Astrocyte (in vitro differentiated cells and primary cell): ENCODE measurements around the gene LIPM. TPM values are rescaled to one million over a fixed set of nuclear protein-coding genes. Genes with fewer than 3 reads are reported as not detected.

Experiments used
- DNase-seq: peaks from one replicate; pipeline ENCODE4 v3.0.0-alpha.2; 2010; ENCODE audit warnings: low read depth
- FAIRE-seq: peaks from 2 replicates; lab custom pipeline; 2011; peaks lifted over from hg19 to GRCh38; lab: Jason Lieb, UNC
- H2AFZ ChIP-seq: 2 replicates; pipeline ENCODE4 v1.6.0; 2012; ENCODE audit warnings: low read depth, low read length, inconsistent platforms
- H3K27ac ChIP-seq: 2 replicates; pipeline ENCODE4 v1.5.1; 2011; ENCODE audit warnings: low read depth, low read length, inconsistent platforms
- H3K27me3 ChIP-seq: 2 replicates; pipeline ENCODE4 v1.6.0; 2011; ENCODE audit warnings: low read length, inconsistent platforms; ENCODE audit not compliant: insufficient read depth
- H3K36me3 ChIP-seq: 2 replicates; pipeline ENCODE4 v1.5.1; 2011; ENCODE audit warnings: low read length, inconsistent platforms; ENCODE audit not compliant: insufficient read depth
- H3K4me1 ChIP-seq: 2 replicates; pipeline ENCODE4 v1.5.1; 2011; ENCODE audit warnings: low read length, inconsistent platforms; ENCODE audit not compliant: insufficient read depth
- H3K4me2 ChIP-seq: 2 replicates; pipeline ENCODE4 v1.6.0; 2012; ENCODE audit warnings: low read length, inconsistent platforms
- H3K4me3 ChIP-seq: 2 replicates; pipeline ENCODE4 v1.5.1; 2011; ENCODE audit warnings: low read depth, mild to moderate bottlenecking, low read length, inconsistent platforms; ENCODE audit not compliant: insufficient read depth
- H3K79me2 ChIP-seq: 2 replicates; pipeline ENCODE4 v1.6.0; 2012; ENCODE audit warnings: mild to moderate bottlenecking, low read length, inconsistent platforms; ENCODE audit not compliant: insufficient read depth
- H3K9ac ChIP-seq: 2 replicates; pipeline ENCODE4 v1.6.0; 2012; ENCODE audit warnings: mild to moderate bottlenecking, low read length, inconsistent platforms
- H3K9me3 ChIP-seq: 2 replicates; pipeline ENCODE4 v1.5.1; 2012; ENCODE audit warnings: low read depth, mild to moderate bottlenecking, low read length, inconsistent platforms; ENCODE audit not compliant: insufficient read depth
- H4K20me1 ChIP-seq: 2 replicates; pipeline ENCODE4 v1.6.0; 2012; ENCODE audit warnings: low read length, inconsistent platforms; ENCODE audit not compliant: insufficient read depth
- H3K27ac Mint-ChIP-seq: one replicate; pipeline ENCODE4 v1.8.0; 2021; ENCODE audit warnings: mild to moderate bottlenecking, mixed read lengths; ENCODE audit not compliant: unreplicated experiment
- H3K27me3 Mint-ChIP-seq: one replicate; pipeline ENCODE4 v1.8.0; 2021; ENCODE audit warnings: low read depth, mixed read lengths; ENCODE audit not compliant: unreplicated experiment
- H3K36me3 Mint-ChIP-seq: one replicate; pipeline ENCODE4 v1.8.0; 2021; ENCODE audit warnings: low read depth, mixed read lengths; ENCODE audit not compliant: unreplicated experiment
- H3K4me1 Mint-ChIP-seq: one replicate; pipeline ENCODE4 v1.8.0; 2021; ENCODE audit warnings: low read depth, mixed read lengths; ENCODE audit not compliant: unreplicated experiment
- H3K4me3 Mint-ChIP-seq: one replicate; pipeline ENCODE4 v1.8.0; 2021; ENCODE audit warnings: mild to moderate bottlenecking, moderate library complexity, mixed read lengths; ENCODE audit not compliant: unreplicated experiment
- H3K9me3 Mint-ChIP-seq: one replicate; pipeline ENCODE4 v1.8.0; 2021; ENCODE audit warnings: mild to moderate bottlenecking, mixed read lengths; ENCODE audit not compliant: unreplicated experiment
- EZH2 ChIP-seq: IDR thresholded peaks from 2 replicates; pipeline ENCODE4 v1.6.1; 2012; ENCODE audit warnings: mild to moderate bottlenecking, low read length, inconsistent platforms; ENCODE audit not compliant: insufficient read depth
- total RNA-seq: library from RNA; stranded (reverse); gene quantifications from 2 replicates; pipeline ENCODE4 v1.2.1, GENCODE V29; 2021
- TF ChIP-seq, protein P1 (sequence below): IDR thresholded peaks from 2 replicates; pipeline ENCODE4 v1.5.1; 2011; ENCODE audit warnings: low read depth, mild to moderate bottlenecking, inconsistent platforms, low read length, moderate library complexity; ENCODE audit not compliant: insufficient read depth

LIPM gene
- total RNA-seq, 1 donor from 2014 or later: not detected

DNA sequence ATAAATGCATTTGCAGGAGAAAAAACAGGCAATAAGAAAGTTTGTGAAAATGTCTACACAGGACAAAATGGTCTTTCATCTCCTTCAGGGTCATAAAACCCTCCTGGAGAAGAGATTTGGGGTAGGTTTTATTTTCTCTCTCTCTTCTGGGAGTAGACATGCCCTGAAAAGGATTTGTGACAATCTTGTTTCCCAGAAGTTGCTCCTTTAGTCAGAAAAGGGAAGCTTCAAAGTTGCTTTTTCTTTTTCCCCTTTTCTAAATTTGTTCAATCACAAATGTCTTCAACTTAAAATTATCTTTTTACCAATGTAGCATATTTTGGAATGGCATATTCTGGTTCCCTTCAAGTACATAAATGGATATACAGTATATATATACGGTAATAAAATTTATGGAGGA lies 58.5 kb downstream of the LIPM start:
- Histone ChIP-seq H3K9ac (no peak overlapping the region), H3K27me3 (peaks cover 3% of the 10 kb centered on the region), H4K20me1 (no peaks in the 10 kb centered on the region), H3K4me1 (no peaks in the 10 kb centered on the region), H3K79me2 (no peaks in the 10 kb centered on the region), H3K36me3 (no peaks in the 10 kb centered on the region), H3K4me3 (no peak overlapping the region), H2AFZ (no peak overlapping the region), H3K27ac (no peak overlapping the region), H3K4me2 (no peak overlapping the region), H3K9me3 (no peaks in the 10 kb centered on the region)
- Mint-ChIP-seq H3K27ac (no peak overlapping the region), H3K27me3 (peaks cover 18% of the 10 kb centered on the region), H3K9me3 (peaks cover 3% of the 10 kb centered on the region), H3K4me3 (no peak overlapping the region), H3K36me3 (no peaks in the 10 kb centered on the region), H3K4me1 (no peaks in the 10 kb centered on the region)
- no peak for DNase-seq
- TF ChIP-seq EZH2: no peak
- TF ChIP-seq, protein P1, sequence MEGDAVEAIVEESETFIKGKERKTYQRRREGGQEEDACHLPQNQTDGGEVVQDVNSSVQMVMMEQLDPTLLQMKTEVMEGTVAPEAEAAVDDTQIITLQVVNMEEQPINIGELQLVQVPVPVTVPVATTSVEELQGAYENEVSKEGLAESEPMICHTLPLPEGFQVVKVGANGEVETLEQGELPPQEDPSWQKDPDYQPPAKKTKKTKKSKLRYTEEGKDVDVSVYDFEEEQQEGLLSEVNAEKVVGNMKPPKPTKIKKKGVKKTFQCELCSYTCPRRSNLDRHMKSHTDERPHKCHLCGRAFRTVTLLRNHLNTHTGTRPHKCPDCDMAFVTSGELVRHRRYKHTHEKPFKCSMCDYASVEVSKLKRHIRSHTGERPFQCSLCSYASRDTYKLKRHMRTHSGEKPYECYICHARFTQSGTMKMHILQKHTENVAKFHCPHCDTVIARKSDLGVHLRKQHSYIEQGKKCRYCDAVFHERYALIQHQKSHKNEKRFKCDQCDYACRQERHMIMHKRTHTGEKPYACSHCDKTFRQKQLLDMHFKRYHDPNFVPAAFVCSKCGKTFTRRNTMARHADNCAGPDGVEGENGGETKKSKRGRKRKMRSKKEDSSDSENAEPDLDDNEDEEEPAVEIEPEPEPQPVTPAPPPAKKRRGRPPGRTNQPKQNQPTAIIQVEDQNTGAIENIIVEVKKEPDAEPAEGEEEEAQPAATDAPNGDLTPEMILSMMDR: no peak
- no peak for FAIRE-seq

DNA sequence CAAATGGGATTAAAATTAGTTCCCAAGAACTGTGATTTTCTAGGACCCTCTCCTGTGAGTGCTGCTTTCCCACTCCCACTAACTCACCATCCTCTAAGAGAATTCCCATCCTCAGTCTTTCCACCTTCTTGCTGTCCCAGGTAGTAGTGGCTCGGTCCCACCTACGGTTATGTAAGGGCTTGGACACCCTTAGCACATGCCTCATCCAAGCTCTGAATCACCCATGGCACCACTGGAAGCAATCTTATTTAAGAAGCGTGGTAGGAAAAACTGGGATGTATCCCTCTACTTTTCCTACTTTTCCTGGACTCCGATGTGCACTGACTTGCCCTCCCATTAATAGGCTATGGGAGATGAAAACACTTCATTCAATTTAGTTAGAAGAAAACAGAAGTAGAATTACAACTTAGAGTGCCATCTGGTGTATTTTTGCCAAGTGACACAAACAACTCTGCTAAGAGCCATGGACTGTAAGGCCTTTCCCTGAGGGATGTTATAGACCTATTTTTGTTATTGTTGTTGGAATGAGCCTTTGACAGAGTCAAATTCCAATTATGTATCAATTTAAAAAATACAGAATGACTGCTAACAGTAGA lies 62.8 kb downstream of the LIPM start:
- Mint-ChIP-seq H3K4me3 (no peak overlapping the region), H3K9me3 (no peaks in the 10 kb centered on the region), H3K36me3 (no peaks in the 10 kb centered on the region), H3K27me3 (peaks cover 19% of the 10 kb centered on the region), H3K27ac (no peak overlapping the region), H3K4me1 (no peaks in the 10 kb centered on the region)
- H3K27ac ChIP-seq: no peak overlapping the region
- H2AFZ ChIP-seq: no peak overlapping the region
- no peaks in the 10 kb centered on the region for H4K20me1 ChIP-seq
- H3K4me2 ChIP-seq: no peak overlapping the region
- TF ChIP-seq, protein P1: no peak
- no peak for TF ChIP-seq EZH2
- no peaks in the 10 kb centered on the region for H3K4me1 ChIP-seq
- no peak overlapping the region for H3K4me3 ChIP-seq
- H3K9me3 ChIP-seq: no peaks in the 10 kb centered on the region
- no peak overlapping the region for H3K9ac ChIP-seq
- DNase-seq (no peak), FAIRE-seq (no peak)
- no peaks in the 10 kb centered on the region for H3K36me3 ChIP-seq
- H3K27me3 ChIP-seq: peaks cover 3% of the 10 kb centered on the region
- H3K79me2 ChIP-seq: no peaks in the 10 kb centered on the region

DNA sequence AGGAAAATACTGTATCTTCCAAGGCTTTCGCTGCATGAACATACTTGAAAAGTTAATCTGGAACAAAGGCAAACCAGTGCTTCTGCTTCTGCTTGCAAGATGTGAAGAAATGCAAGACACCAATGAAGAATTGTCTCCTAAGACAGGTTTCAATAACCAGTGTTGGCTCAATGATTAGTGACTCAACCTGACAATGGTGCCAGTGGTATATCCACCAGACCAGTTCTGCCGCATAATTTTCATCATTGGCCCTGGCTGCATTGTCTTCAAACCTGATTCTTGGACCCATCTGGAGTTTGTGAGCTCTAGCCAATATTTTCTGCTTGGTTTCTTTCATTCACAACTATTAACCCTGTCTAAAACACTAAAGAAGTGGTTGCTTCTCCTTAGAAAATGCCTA lies 63.9 kb downstream of the LIPM start:
- no peaks in the 10 kb centered on the region for H3K4me1 Mint-ChIP-seq
- Histone ChIP-seq H3K9me3 (no peaks in the 10 kb centered on the region), H2AFZ (no peak overlapping the region), H4K20me1 (no peaks in the 10 kb centered on the region), H3K36me3 (no peaks in the 10 kb centered on the region), H3K79me2 (no peaks in the 10 kb centered on the region), H3K9ac (no peak overlapping the region), H3K4me1 (no peaks in the 10 kb centered on the region), H3K27ac (no peak overlapping the region), H3K4me2 (no peak overlapping the region), H3K4me3 (no peak overlapping the region), H3K27me3 (peaks cover 3% of the 10 kb centered on the region)
- H3K4me3 Mint-ChIP-seq: no peak overlapping the region
- H3K36me3 Mint-ChIP-seq: no peaks in the 10 kb centered on the region
- H3K27ac Mint-ChIP-seq: no peak overlapping the region
- peaks cover 19% of the 10 kb centered on the region for H3K27me3 Mint-ChIP-seq
- no peaks in the 10 kb centered on the region for H3K9me3 Mint-ChIP-seq
- no peak for TF ChIP-seq EZH2
- TF ChIP-seq, protein P1: no peak
- FAIRE-seq (no peak), DNase-seq (no peak)
